HG03025 (cell line): ENCODE measurements around the gene PPIF.

Experiments
- ATAC-seq: cut with Tn5 transposase; IDR thresholded peaks from one replicate; pipeline ENCODE4 v1.9.1; 2021; ENCODE audit warnings: mild to moderate bottlenecking, moderate library complexity; ENCODE audit not compliant: unreplicated experiment, low FRiP score

PPIF gene

DNA sequence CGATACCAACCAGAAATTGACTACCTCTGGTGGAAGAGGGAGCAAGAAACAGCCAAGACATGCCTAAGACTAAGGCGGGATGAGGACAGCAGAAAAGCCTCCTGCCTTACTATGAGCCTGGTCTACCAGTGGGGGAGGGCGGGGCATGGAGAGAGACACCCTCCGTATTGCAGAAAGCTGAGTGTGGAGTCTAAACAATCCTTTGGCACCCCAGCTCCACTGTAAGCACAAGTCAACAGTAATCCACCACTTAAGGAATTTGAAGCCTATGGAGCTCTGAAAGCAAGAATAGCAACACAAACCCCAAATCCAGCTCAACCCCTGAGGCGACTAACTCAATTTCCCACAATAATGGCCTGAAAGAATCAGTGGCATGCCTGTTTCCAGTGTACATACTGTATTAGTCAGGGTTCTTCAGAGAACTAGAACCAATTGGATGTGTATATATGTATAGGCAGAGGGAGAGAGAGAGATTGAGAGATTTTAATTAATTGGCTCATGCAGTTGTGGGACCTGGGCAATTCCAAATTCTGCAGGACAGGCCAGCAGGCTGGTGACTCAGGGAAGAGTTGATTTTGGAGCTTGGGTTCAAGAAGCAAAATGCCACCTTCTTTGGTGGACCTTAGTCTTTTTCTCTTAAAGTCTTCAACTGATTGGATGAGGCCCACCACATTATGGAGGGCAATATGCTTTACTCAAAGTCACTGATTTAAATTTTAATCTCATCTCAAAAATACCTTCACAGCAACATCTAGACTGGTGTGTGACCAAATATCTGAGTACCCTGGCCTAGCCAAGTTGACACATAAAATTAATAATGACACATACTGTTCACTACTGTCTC, 13.5 kb downstream of the PPIF start:
- ATAC-seq = no peak

DNA sequence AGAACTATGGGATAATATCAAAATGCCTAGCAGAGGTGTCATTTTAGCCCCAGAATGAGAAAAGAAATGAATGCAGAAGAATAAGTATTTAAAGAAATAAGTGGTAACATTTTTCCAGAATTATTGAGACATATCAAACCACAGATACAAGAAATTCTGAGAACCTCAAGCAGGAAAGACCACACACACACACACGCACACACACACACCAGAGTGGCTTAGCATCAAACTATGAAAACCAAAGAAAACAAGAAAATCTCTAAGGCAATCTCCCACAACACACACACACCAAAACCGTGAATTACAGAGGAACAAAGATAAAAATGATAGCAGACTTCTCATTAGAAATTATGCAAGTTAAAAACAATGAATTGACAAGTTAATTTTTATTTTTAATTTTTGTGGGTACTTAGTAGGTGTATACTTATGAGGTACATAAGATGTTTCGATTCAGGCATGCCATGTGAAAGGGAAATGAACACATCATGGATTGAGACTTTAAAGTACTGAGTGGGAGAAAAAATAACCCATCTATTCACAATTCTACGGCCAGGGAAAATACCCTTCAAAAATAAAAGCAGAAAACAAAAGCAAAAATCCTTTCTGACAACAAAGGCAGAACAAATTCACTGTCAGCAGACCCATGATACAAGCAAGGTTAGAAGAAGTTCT, 14.6 kb downstream of the PPIF start:
- ATAC-seq = no peak

DNA sequence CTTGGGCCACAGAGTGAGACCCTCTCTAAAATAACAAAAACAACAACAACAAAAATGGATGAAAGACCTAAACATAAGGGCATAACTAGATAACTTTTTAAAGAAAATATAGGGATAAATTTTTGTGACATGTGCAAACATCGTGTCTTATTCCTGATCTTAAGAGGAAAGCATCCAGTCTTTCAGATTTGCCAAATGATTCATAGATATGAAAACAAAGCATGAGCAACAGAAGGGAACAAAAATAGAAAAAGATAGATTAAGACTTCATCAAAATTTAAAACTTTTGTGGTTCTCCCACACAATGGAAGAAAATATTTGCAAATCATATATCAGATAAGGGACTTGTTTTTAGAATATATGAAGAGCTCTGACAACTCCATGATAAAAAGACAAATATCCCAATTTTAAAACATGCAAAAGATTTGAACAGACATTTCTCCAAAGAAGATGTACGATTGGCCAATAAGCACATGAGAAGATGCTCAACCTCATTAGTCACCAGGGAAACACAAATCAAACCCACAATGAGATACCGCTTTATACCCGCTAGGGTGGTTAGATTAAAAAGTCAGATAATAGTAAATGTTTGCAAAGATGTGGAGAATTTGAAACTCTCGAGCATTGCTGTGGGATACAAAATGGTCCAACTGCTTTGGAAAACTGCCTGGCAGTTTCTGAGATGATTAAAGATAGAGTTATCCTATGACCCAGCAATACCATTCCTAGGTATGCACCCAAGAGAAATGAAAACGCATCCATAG, 20.3 kb downstream of the PPIF start:
- no peak for ATAC-seq

DNA sequence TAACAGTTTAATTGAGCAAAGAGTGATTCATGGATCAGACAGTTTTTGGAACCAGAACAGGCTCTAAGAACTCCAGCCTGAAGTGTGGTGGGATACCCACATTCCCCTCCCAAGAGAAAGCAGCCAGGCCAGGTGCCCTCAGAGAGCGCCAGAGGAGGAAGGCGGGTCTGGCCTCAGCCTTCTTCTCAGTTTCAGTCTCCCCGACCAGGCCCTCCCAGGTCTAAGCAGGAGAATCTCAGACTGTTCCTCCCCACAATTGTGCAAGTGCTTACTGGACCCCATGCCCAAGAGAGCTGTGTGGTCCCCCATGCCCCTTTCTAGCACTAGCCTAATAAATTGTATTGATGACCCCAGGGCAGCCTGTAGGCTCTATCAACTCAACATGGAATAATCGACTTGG, 25.6 kb downstream of the PPIF start:
- no peak for ATAC-seq

DNA sequence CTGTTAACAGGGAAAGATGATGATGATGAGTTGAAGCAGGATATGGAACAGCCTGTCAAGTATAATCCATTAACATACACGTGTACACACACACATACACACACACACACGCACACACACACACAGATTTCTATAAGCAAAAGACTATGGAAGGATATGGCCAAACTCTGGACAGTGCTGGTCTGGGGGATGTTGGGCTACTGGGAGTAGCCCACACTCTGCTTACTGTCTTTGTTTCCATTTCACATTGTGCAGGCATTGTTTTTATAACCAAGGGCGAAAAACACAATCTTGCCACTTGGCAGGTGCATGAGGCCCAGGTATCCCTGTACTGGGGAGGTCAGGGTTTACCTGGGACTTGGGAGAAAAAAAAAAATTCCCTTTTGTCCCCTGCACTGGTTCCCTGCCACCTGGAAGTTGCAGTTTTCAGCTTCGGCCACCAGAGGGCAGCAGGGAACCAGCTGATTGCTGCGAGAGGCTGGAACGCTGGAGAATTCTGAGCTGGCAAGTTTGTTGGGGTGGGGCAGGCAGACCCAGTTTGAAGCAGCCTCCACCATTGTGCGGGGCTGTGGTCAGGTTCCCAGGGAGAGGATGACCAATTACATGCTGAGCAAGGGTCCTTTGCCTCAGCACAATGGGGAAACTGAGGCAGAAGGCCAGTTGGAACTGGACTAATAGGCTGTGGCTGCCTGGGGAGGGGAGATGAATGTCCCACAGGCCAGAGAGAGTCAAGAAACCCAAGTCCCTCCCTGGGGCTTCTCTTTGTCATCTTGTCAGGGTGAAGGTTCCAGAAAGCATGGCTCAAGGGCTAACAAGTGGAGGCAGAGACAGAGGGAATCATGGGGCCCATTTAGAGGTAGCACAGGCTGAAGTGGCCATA, 27.3 kb downstream of the PPIF start:
- no peak for ATAC-seq

DNA sequence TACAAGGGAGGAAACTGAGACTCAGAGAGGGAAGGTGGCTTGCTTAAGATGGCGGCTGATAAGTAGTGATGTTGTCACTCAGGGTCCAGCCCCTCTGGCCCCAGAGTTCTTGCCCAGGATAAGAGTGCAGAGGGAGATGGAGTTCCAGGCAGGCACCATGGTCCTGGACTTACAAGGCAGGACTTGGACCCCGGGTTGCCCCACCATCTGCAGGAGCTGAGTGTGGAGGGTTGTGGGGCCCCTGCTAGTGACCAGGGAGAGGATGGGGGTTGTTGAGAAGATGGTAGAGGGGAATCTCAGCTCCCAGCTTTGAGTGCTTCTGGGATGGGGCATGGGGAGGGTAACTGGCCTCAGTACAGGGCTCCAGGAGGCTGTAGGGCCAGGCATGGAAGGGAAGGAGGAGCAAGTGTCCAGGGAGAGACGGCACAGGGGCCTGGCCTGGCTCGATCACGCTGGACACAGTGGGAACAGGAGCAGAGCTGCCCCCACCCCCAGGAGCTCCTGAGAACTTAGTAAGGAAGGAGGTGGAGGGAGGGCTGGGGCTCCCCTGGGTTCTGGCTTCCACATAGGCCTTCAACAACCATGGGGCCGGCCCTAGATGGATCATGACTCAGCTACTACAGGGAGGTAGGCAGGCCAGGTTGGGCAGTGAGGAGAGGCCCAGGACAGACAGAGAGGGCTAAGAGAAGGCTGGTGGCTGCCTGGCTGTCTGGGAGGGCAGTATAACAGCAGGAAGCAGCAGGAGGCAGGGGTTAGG, 28.2 kb downstream of the PPIF start:
- ATAC-seq = no peak

DNA sequence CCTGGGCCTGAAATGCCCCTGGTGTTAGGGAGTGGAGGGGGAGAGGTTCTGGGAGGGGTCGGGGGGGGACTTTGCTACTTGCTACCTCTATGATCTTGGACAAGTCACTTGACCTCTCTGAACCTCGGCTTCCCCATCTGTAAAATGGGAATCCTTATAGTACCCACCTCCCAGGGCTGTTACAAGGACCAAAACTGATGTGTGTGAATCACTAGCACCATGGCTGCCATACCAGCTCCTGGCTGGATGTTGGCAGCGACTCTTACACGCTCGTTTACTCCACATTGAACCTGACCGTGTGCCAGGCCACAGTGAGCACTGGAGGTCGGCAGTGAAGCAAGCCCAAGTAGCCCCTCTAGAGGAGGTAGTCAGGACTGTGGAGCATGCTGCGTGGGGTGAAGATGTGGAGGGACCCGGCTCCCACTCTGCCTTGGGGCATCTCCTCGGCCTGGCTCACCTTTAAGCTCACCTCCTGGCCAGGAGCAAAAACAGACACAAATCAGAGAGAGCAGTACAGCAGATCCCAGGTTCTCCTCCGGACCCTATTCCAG, 28.9 kb downstream of the PPIF start:
- ATAC-seq = no peak

DNA sequence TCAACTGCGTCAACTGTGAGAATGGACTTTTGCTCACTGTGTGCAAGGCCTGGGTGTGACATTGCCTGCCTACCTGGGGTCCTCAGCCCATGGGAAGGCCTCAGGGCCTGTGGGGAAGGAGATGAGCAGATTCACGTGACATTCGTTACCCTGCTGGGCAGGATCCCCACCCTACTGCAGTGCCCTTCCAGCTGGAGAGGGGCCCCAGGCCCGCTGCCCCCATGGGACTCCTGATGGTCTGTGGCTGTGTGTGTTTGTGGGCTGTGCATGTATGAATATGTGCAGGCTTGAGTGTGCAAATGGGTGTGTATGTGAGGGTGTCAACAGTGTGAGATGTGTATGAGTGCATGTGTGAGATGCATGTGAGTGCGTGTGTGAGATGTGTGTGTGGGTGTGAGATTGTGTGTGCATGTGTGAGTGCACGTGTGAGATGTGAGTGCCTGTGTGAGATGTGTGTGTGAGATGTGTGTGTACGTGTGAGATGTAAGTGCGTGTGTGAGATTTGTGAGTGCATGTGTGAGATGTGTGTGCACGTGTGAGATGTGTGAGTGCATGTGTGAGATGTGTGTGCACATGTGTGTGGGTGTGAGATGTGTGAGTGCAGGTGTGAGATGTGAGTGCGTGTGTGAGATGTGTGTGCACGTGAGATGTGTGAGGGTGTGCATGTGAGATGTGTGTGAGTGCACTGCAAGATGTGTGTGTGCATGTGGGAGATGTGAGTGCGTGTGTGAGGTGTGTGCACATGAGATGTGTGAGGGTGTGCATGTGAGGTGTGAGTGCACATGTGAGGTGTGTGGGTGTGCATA, 29.7 kb downstream of the PPIF start:
- no peak for ATAC-seq

DNA sequence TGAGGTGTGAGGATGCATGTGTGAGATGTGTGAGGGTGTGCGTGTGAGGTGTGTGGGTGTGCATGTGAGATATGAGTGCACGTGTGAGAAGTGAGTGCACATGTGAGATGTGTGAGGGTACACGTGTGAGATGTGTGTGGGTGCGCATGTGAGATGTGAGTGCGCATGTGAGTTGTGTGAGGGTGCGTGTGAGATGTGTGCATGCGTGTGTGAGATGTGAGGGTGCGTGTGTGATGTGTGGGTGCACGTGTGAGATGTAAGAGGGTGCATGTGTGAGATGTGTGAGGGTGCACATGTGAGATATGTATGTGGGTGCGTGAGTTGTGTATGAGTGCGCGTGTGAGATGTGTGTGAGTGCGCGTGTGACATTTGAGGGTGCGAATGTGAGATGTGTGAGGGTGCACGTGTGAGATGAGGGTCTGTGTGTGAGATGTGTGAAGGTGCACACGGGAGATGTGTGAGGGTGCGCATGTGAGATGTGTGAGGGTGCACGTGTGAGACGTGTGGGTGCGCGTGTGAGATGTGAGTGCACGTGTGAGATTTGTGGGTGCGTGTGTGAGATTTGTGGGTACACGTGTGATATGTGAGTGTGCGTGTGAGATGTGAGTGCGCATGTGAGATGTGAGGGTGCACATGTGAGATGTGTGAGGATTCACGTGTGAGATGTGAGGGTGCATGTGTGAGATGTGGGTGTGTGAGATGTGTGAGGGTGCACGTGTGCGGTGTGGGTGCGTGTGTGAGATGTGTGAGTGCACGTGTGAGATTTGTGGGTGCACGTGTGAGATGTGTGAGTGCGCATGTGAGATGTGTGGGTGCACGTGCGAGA, 30.5 kb downstream of the PPIF start:
- ATAC-seq = no peak

DNA sequence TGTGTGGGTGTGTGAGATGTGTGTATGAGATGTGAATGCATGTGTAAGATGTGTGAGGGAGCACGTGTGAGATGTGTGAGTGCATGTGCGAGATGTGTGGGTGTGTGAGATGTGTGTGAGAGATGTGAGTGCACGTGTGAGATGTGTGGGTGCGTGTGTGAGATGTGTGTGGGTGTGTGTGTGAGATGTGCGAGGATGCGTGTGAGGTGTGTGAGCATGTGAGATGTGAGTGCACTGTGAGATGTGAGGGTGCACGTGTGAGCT, 31.0 kb downstream of the PPIF start:
- no peak for ATAC-seq

DNA sequence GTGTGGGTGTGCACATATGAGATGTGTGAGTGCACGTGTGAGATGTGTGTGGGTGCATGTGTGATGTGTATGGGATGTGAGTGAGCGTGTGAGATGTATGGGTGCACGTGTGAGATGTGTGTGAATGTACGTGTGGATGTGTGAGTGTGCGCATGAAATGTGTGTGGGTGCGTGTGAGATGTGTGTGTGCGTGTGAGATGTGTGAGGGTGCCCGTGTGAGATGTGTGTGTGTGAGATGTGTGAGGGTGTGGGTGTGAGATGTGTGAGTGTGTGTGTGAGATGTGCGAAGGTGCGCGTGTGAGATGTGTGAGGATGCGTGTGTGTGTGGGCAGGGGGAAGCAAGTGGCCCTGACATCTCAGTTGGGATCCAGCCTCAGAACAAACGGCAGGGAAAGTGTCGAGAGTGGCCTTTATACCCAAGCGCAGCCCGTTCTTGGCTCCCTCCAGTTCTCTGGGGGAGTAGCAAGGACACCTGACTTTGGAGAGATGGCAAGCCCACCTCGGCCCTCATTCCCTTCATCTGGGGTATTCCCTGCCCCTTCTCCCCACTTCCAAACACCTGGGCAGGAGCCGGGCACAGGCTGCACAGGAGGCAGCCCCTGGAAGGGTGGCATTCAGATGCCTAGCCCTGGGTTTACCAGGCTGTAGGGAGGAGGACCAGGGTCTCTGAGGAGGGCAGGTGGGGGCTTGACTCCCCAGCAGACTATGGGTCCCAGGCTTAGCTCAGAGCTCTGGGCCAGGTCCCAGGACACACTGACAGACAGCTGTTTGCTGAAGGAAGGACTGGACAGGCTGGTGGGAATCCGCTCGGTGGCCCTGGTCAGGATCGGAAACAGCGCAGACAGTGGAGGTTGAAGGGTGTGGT, 31.6 kb downstream of the PPIF start:
- ATAC-seq = no peak

DNA sequence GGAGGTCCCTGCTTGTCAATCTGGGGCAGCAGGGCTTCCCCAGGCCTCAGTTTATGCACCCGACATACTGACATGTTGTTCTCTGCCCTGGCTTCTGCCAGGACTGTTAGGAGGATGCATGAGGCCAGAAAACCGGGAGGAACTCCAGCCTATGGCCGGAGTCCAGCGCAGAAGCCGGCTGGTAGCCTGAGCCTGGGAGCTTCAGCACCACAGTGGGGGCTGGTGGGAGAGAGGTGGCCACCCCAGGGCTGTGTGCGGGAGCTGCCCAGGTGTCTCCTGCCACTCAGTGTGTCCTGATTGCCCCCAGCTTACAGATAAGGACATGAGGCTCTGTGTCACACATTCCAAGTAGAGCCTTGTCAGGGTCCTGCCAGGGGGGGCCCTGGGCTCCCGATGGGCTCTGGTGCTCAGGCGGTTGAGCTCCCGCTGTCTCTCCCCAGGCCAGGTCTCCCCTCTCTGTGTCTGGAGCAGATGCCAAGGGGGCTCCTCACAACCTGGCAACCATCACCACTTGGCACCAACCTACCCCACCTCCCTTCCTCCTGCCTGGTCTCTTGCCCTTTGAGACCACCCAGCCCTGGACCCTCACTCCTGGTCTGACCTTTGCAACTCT, 32.3 kb downstream of the PPIF start:
- no peak for ATAC-seq

DNA sequence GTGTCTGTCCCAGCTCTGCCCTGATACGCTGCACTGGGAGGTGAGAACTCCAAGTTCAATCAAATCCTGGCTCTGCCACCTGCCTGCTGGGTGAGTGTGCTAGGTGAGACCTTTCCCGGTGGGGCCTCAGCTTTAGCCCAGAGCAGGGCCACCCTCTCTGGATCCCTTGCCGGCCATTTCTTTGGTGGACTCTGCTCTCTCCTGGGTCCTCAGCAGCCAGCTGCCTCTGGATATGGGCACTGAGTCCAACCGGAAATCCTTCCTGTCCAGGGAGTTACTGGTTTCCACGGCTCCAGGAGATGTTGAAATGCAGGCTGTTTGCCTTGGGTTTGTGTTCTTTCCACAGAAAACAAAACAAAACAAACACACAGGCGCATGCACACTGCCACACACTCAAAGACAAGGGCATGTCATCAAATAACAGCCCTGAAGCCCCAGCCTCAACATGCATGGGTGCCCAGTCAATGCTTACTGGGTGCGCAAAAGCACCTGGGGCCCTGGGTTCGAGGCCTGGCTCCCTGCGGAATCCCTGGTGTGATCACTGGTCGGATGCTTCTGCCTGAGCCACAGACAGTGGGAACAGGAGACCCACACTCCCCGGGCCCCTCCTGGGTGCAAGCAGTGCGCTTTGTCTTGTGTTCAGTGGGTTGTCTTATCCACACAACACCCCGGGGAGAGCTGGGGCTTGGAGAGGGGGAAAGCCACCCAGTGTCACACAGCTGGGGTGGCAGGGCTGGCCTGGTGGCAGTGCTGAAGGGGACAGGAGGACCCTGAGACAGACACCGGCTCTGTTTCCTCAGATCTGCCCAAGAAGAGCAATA, 33.1 kb downstream of the PPIF start:
- no peak for ATAC-seq

DNA sequence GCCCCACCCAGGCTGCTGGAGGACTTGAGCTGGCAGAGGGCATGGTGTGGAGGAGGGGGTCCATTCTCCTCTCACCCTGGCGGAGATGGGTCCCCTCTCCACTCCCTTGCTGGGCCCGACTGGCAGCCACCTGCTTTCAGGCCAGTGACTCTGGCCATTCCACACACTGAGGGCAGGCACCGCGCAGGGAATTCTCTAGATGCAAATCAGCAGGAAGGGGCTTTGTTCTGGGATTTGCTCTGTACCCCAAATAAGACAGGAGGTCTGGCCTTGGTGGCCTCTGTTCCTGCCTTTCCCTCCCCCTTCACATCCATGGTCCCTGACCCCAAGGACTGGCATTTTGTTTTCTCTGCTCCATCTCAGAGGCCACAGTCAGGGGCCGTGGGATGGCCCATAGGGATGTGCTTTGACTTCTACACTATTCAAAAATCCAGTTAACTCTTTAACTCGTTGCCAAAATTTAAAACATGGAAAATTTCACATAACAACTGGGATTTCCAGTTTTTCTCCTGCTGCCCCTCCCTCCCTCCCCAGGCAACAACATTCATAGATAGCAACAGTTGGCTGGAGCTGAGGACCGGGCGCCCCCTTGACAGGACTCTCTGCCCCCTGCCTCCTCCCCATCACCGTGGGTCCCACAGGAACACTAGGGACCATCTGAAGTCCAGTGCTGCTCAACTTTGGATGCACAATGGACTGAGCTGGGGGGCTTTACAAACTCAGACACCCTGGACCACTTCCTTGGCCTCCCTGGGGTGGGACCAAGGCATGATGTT, 33.9 kb downstream of the PPIF start:
- ATAC-seq = no peak

DNA sequence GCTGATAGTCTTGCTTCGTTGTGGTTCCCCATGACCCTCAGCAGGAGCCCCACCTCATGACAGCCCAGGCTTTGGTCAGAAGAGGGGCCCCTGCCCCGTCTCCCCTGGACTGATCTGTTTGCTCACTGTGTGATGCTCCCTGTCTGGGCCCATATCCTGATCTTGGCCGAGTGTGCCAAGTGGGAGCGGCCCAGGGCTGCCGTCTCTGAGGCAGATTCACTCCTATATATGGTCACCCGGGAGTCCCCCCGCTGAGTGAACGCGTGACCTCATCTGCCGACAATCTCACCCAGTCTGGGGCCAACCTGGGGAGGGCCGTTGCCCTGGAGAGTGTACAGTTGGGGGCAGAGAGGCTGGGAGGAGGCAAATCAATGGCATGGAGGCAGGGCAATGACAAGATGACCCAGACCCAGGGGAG, 34.5 kb downstream of the PPIF start:
- ATAC-seq = no peak
